Endothelial cell of umbilical vein (primary cell): ENCODE data around the gene P4HA3.
A peak's percentile ranks its signal among the peaks of the same experiment; 100 is the strongest.

Source experiments
- EZH2 ChIP-seq: IDR thresholded peaks from 2 replicates; pipeline ENCODE4 v1.6.1; 2012; ENCODE audit warnings: borderline replicate concordance, low read depth, mild to moderate bottlenecking, moderate library complexity, low read length, inconsistent platforms; ENCODE audit not compliant: severe bottlenecking
- GATA2 ChIP-seq: IDR thresholded peaks from 2 replicates; pipeline ENCODE4 v1.7.0; 2011; ENCODE audit warnings: low read depth, mild to moderate bottlenecking, moderate library complexity, mixed read lengths, low read length; ENCODE audit not compliant: insufficient read length, insufficient read depth
- POLR2A ChIP-seq: IDR thresholded peaks from 2 replicates; pipeline ENCODE4 v1.6.1; 2012; ENCODE audit warnings: low read depth, mild to moderate bottlenecking, control low read depth, low read length
- POLR2AphosphoS5 ChIP-seq: IDR thresholded peaks from 2 replicates; pipeline ENCODE4 v1.6.1; 2012; ENCODE audit warnings: low read depth, mild to moderate bottlenecking, control low read depth, low read length, moderate library complexity; ENCODE audit not compliant: insufficient read depth
- TF ChIP-seq, protein P1 (sequence below), 2 donors: IDR thresholded peaks; 1 replicate in 1 of 2; 2 replicates in 1 of 2; pipeline ENCODE4 v1.5.1; 2011; ENCODE audit warnings: low read length in 2 of 2, mild to moderate bottlenecking in 2 of 2, moderate library complexity in 2 of 2, control low read depth in 1 of 2, inconsistent platforms in 1 of 2, low read depth in 1 of 2; ENCODE audit not compliant: insufficient read depth in 1 of 2; ENCODE audit errors: extremely low read depth in 1 of 2
- TF ChIP-seq, protein P2 (sequence below): IDR thresholded peaks from 2 replicates; pipeline ENCODE4 v1.6.1; 2011; ENCODE audit not compliant: insufficient read depth, insufficient read length

DNA sequence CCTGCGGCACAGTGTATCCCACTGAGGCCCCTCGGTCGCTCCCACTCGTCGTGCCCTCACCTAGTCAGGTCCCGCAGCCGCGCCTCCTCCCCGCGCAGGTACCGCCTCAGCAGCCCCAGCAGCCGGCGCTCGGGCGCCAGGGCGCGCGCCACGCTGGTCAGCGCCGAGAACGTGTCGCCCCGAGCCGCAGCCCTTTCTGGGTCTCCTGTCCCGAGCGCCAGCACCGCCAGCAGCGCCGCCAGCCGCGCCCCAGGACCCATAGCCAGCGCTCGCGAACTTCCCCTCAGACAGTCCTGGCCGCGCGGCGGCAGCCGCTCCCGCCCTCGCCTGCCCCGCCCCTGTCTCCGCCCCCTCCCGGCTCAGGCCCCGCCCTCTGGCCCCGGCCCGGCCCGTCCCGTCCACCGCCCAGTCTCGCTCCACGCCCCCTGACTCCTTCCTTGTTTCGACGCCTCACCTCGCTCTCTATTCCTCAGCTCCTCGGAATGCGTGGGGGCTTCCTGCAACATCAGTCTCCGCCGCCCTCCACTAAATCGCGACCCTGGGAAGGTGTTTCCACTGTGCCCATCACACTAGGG is at the start of gene P4HA3:
- TF ChIP-seq POLR2AphosphoS5 (peak; percentile 73), POLR2A (no peak), GATA2 (no peak), EZH2 (no peak)
- TF ChIP-seq, protein P1, sequence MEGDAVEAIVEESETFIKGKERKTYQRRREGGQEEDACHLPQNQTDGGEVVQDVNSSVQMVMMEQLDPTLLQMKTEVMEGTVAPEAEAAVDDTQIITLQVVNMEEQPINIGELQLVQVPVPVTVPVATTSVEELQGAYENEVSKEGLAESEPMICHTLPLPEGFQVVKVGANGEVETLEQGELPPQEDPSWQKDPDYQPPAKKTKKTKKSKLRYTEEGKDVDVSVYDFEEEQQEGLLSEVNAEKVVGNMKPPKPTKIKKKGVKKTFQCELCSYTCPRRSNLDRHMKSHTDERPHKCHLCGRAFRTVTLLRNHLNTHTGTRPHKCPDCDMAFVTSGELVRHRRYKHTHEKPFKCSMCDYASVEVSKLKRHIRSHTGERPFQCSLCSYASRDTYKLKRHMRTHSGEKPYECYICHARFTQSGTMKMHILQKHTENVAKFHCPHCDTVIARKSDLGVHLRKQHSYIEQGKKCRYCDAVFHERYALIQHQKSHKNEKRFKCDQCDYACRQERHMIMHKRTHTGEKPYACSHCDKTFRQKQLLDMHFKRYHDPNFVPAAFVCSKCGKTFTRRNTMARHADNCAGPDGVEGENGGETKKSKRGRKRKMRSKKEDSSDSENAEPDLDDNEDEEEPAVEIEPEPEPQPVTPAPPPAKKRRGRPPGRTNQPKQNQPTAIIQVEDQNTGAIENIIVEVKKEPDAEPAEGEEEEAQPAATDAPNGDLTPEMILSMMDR (IDR thresholded peaks at IDR 0.05; ENCODE audit: extremely low read depth in 1 of 2, insufficient read depth in 1 of 2, low read depth in 1 of 2, low read length in 2 of 2) = peak in 1 of 2 donors; percentile 21
- TF ChIP-seq, protein P2, sequence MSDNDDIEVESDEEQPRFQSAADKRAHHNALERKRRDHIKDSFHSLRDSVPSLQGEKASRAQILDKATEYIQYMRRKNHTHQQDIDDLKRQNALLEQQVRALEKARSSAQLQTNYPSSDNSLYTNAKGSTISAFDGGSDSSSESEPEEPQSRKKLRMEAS = peak; percentile 6
